Type B pancreatic cell (in vitro differentiated cells): Measurements from ENCODE around the gene IL15RA. TPM values are rescaled to one million over a fixed set of nuclear protein-coding genes. Genes with fewer than 3 reads are reported as not detected.
"Not testable (repeated sequence)": the region's sequence is repeated elsewhere in the genome, so short reads cannot be mapped to it uniquely, and the experiment has no call there.

ENCODE experiments used
- DNase-seq: peaks from one replicate; pipeline ENCODE4 v3.0.0; 2021; ENCODE audit warnings: mixed read lengths; ENCODE audit not compliant: unreplicated experiment; ENCODE audit errors: extremely low spot score
- H3K27ac Mint-ChIP-seq: 2 replicates; pipeline ENCODE4 v1.8.0; 2021; ENCODE audit warnings: mild to moderate bottlenecking, mixed read lengths
- H3K27me3 Mint-ChIP-seq: 2 replicates; pipeline ENCODE4 v1.8.0; 2021; ENCODE audit warnings: mixed read lengths
- H3K36me3 Mint-ChIP-seq: 2 replicates; pipeline ENCODE4 v1.8.0; 2021; ENCODE audit warnings: mixed read lengths
- H3K4me1 Mint-ChIP-seq: one replicate; pipeline ENCODE4 v1.8.0; 2021; ENCODE audit warnings: mixed read lengths; ENCODE audit not compliant: unreplicated experiment
- H3K4me3 Mint-ChIP-seq: 2 replicates; pipeline ENCODE4 v1.8.0; 2021; ENCODE audit warnings: mild to moderate bottlenecking, mixed read lengths
- H3K9me3 Mint-ChIP-seq: 2 replicates; pipeline ENCODE4 v1.8.0; 2021; ENCODE audit warnings: mixed read lengths
- CTCF ChIP-seq: fragments of 200-600 bp; sonication (generic); conservative IDR thresholded peaks from 2 replicates; pipeline ENCODE4 v1.5.0; 2021; ENCODE audit warnings: antibody characterized with exemption, mild to moderate bottlenecking
- total RNA-seq: library from RNA; stranded (reverse); gene quantifications from 2 replicates; pipeline ENCODE4 v1.2.1, GENCODE V29; 2021; ENCODE audit warnings: low replicate concordance

IL15RA gene
- total RNA-seq, 1 donor from 2014 or later: 1.4 TPM

- no peak for DNase-seq
- Mint-ChIP-seq H3K27ac (no peak overlapping the region), H3K36me3 (no peaks in the 10 kb centered on the region), H3K9me3 (peaks cover 8% of the 10 kb centered on the region), H3K27me3 (peaks cover 10% of the 10 kb centered on the region), H3K4me3 (no peak overlapping the region), H3K4me1 (no peaks in the 10 kb centered on the region)
- TF ChIP-seq CTCF: no peak
These were observed 28.6 kb upstream of the IL15RA start for GRCh38 chr10:6005856-6006395.

GRCh38 chr10:6005161-6005804, 27.9 kb upstream of the IL15RA start:
- not testable (repeated sequence) for H3K4me3 Mint-ChIP-seq, H3K36me3 Mint-ChIP-seq, H3K4me1 Mint-ChIP-seq, DNase-seq, H3K27ac Mint-ChIP-seq, H3K9me3 Mint-ChIP-seq
- H3K27me3 Mint-ChIP-seq: peaks cover 15% of the 10 kb centered on the region

GRCh38 chr10:6002809-6003510, 25.6 kb upstream of the IL15RA start:
- Mint-ChIP-seq H3K27ac (no peak overlapping the region), H3K27me3 (peaks cover 21% of the 10 kb centered on the region), H3K9me3 (peaks cover 8% of the 10 kb centered on the region), H3K4me3 (no peak overlapping the region), H3K36me3 (no peaks in the 10 kb centered on the region), H3K4me1 (no peaks in the 10 kb centered on the region)
- DNase-seq: no peak
- TF ChIP-seq CTCF: no peak

- Mint-ChIP-seq H3K27me3 (peaks cover 20% of the 10 kb centered on the region), H3K4me1 (no peaks in the 10 kb centered on the region), H3K27ac (no peak overlapping the region), H3K9me3 (no peaks in the 10 kb centered on the region), H3K4me3 (no peak overlapping the region), H3K36me3 (no peaks in the 10 kb centered on the region)
- DNase-seq: peak; percentile 51
- no peak for TF ChIP-seq CTCF
These were observed 22.3 kb upstream of the IL15RA start for GRCh38 chr10:5999440-6000165.

GRCh38 chr10:5996696-5997095, 19.4 kb upstream of the IL15RA start:
- no peak for DNase-seq
- Mint-ChIP-seq H3K36me3 (no peaks in the 10 kb centered on the region), H3K27ac (no peak overlapping the region), H3K27me3 (peaks cover 17% of the 10 kb centered on the region), H3K4me1 (no peaks in the 10 kb centered on the region), H3K4me3 (no peak overlapping the region), H3K9me3 (peaks cover 4% of the 10 kb centered on the region)
- TF ChIP-seq CTCF: no peak

GRCh38 chr10:5992398-5992797, 15.1 kb upstream of the IL15RA start:
- Mint-ChIP-seq H3K4me1 (no peaks in the 10 kb centered on the region), H3K9me3 (peaks cover 4% of the 10 kb centered on the region), H3K4me3 (no peak overlapping the region), H3K27ac (no peak overlapping the region), H3K36me3 (no peaks in the 10 kb centered on the region), H3K27me3 (peaks cover 9% of the 10 kb centered on the region)
- DNase-seq: no peak
- TF ChIP-seq CTCF: no peak
